CD14-positive monocyte (primary cell): ENCODE results near the gene HM13. TPM values are rescaled to one million over a fixed set of nuclear protein-coding genes. Genes with fewer than 3 reads are reported as not detected.
"Not testable (repeated sequence)": the region's sequence is repeated elsewhere in the genome, so short reads cannot be mapped to it uniquely, and the experiment has no call there.

Experiments used
- DNase-seq, 3 donors: peaks; one replicate each; pipeline ENCODE4 v3.0.0-alpha.2; 2011 to 2022
- H2AFZ ChIP-seq: 2 replicates; pipeline ENCODE4 v1.6.0; 2012; ENCODE audit warnings: mild to moderate bottlenecking, low read depth, low read length, inconsistent platforms; ENCODE audit not compliant: insufficient read depth, poor library complexity, severe bottlenecking
- H3K27ac ChIP-seq, 2 donors: 1 replicate in 1 of 2; 2 replicates in 1 of 2; pipeline ENCODE4 v1.5.1; 2012 to 2013; ENCODE audit warnings: low read length in 2 of 2, control low read depth in 1 of 2, inconsistent platforms in 1 of 2, low read depth in 1 of 2, mild to moderate bottlenecking in 1 of 2
- H3K27me3 ChIP-seq, 2 donors: one replicate each; pipeline versions ENCODE4 v1.6.0 to v1.6.1; 2011 to 2013; ENCODE audit warnings: low read length in 2 of 2; ENCODE audit not compliant: control insufficient read depth in 2 of 2, insufficient read depth in 2 of 2
- H3K36me3 ChIP-seq, 2 donors: replicated peaks in 1 of 2; 1 replicate in 1 of 2; 2 replicates in 1 of 2; pipeline versions ENCODE4 v1.5.1 to v1.6.1; 2012 to 2013; ENCODE audit warnings: low read length in 2 of 2, control low read depth in 1 of 2, inconsistent platforms in 1 of 2, mild to moderate bottlenecking in 1 of 2; ENCODE audit not compliant: insufficient read depth in 2 of 2, control insufficient read depth in 1 of 2
- H3K4me1 ChIP-seq, 2 donors: 1 replicate in 1 of 2; 2 replicates in 1 of 2; pipeline versions ENCODE4 v1.5.1 to v1.6.1; 2012 to 2013; ENCODE audit warnings: low read length in 2 of 2, control low read depth in 1 of 2, inconsistent platforms in 1 of 2, mild to moderate bottlenecking in 1 of 2, moderate library complexity in 1 of 2; ENCODE audit not compliant: insufficient read depth in 2 of 2, control insufficient read depth in 1 of 2
- H3K4me2 ChIP-seq: replicated peaks from 2 replicates; pipeline ENCODE3; 2012; ENCODE audit warnings: low read length, moderate library complexity, mild to moderate bottlenecking; ENCODE audit not compliant: poor library complexity, severe bottlenecking; ENCODE audit errors: extremely low read depth
- H3K4me3 ChIP-seq, 3 experiments: fragments of 200-600 bp in 1 of 3; sonication (generic) in 1 of 3; replicated peaks in 1 of 3; 1 replicate in 2 of 3; 2 replicates in 1 of 3; pipeline ENCODE4 v1.5.1; 2011 to 2013; ENCODE audit warnings: low read length in 3 of 3, mild to moderate bottlenecking in 3 of 3, control low read depth in 2 of 3, low read depth in 2 of 3, inconsistent platforms in 1 of 3, moderate library complexity in 1 of 3
- H3K79me2 ChIP-seq: 2 replicates; pipeline ENCODE4 v1.6.0; 2012; ENCODE audit warnings: mild to moderate bottlenecking, control low read depth, inconsistent platforms, low read length, moderate library complexity; ENCODE audit not compliant: insufficient read depth
- H3K9ac ChIP-seq: 2 replicates; pipeline ENCODE4 v1.6.0; 2017; ENCODE audit warnings: low read length, mild to moderate bottlenecking; ENCODE audit not compliant: insufficient read depth, poor library complexity, severe bottlenecking
- H3K9me3 ChIP-seq, 2 donors: replicated peaks in 1 of 2; 1 replicate in 1 of 2; 2 replicates in 1 of 2; pipeline versions ENCODE4 v1.5.1 to v1.6.1; 2012 to 2013; ENCODE audit warnings: low read length in 2 of 2, control low read depth in 1 of 2; ENCODE audit not compliant: control insufficient read depth in 1 of 2, insufficient read depth in 1 of 2
- H4K20me1 ChIP-seq: 2 replicates; pipeline ENCODE4 v1.6.0; 2012; ENCODE audit warnings: mild to moderate bottlenecking, low read length, control low read depth, moderate library complexity; ENCODE audit not compliant: insufficient read depth
- H3K27ac Mint-ChIP-seq, 7 donors: one replicate each; pipeline ENCODE4 v1.8.0; 2020; ENCODE audit warnings: mild to moderate bottlenecking in 7 of 7, mixed read lengths in 7 of 7, moderate library complexity in 6 of 7, inconsistent platforms in 2 of 7
- H3K27me3 Mint-ChIP-seq, 3 donors: one replicate each; pipeline ENCODE4 v1.8.0; 2021 to 2022; ENCODE audit warnings: low read depth in 3 of 3, mild to moderate bottlenecking in 3 of 3, mixed read lengths in 3 of 3, moderate library complexity in 3 of 3, inconsistent platforms in 1 of 3
- H3K36me3 Mint-ChIP-seq, 2 donors: one replicate each; pipeline ENCODE4 v1.8.0; 2020; ENCODE audit warnings: mixed read lengths in 2 of 2, inconsistent platforms in 1 of 2, mild to moderate bottlenecking in 1 of 2
- H3K4me1 Mint-ChIP-seq: one replicate; pipeline ENCODE4 v1.8.0; 2020; ENCODE audit warnings: mild to moderate bottlenecking, mixed read lengths
- H3K4me3 Mint-ChIP-seq, 2 donors: one replicate each; pipeline ENCODE4 v1.8.0; 2020; ENCODE audit warnings: mild to moderate bottlenecking in 2 of 2, mixed read lengths in 2 of 2, moderate library complexity in 1 of 2
- H3K9me3 Mint-ChIP-seq, 7 donors: one replicate each; pipeline ENCODE4 v1.8.0; 2020 to 2022; ENCODE audit warnings: mixed read lengths in 7 of 7, mild to moderate bottlenecking in 6 of 7, moderate library complexity in 6 of 7, inconsistent platforms in 2 of 7
- WGBS: methylation state at CpG from one replicate; pipeline ENCODE4 v1.1.5; 2013; ENCODE audit warnings: missing lambda C conversion rate; ENCODE audit not compliant: insufficient coverage; 5-methylcytosine and 5-hydroxymethylcytosine counted together
- intact Hi-C, 2 donors: fragments of 100-400 bp; cut with micrococcal nuclease; formaldehyde crosslinking; loops; one replicate each; pipeline versions ENCODE4 v1.15.0 to v1.15.1; 2023
- polyA minus RNA-seq: library from RNA; depleted of rRNA, polyadenylated mRNA; stranded (reverse); fragments of >200 nt; gene quantifications from 2 replicates; pipeline ENCODE4 v1.2.3, GENCODE V29; 2012
- polyA plus RNA-seq, 3 donors: library from polyadenylated mRNA; depleted of rRNA in 1 of 3; unstranded in 2 of 3; stranded (reverse) in 1 of 3; fragments of 300-500 nt in 2 of 3; fragments of >200 nt in 1 of 3; fragmentation: Illumina TruSeq in 2 of 3; gene quantifications; 1 replicate in 2 of 3; 2 replicates in 1 of 3; pipeline ENCODE4 v1.2.3, GENCODE V29; 2012 to 2021
- total RNA-seq, 12 experiments: library from RNA in 1 of 12; stranded (reverse) in 1 of 12; fragments of 120-200 nt in 1 of 12; gene quantifications; one replicate each; pipeline ENCODE4 v1.2.4 and lab custom pipeline; 2013 to 2026; ENCODE audit warnings: mixed read lengths in 6 of 12, inconsistent platforms in 1 of 12
- TF ChIP-seq, protein P1 (sequence below): fragments of 200-600 bp; IDR thresholded peaks from one replicate; pipeline ENCODE4 v1.8.0; 2022; ENCODE audit warnings: antibody characterized with exemption, mild to moderate bottlenecking

Gene HM13, protein sequence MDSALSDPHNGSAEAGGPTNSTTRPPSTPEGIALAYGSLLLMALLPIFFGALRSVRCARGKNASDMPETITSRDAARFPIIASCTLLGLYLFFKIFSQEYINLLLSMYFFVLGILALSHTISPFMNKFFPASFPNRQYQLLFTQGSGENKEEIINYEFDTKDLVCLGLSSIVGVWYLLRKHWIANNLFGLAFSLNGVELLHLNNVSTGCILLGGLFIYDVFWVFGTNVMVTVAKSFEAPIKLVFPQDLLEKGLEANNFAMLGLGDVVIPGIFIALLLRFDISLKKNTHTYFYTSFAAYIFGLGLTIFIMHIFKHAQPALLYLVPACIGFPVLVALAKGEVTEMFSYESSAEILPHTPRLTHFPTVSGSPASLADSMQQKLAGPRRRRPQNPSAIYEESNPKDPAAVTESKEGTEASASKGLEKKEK
- total RNA-seq (2013), result 49.5 TPM
- 100 to 1,000 TPM; 199 to 329 (median 320) TPM for polyA plus RNA-seq
- polyA minus RNA-seq, result 78.4 and 94.2 TPM in 2 replicates
- total RNA-seq (lab: John Stamatoyannopoulos, UW), result 37.7 to 225 (median 117) reads per million in 11 experiments

DNA sequence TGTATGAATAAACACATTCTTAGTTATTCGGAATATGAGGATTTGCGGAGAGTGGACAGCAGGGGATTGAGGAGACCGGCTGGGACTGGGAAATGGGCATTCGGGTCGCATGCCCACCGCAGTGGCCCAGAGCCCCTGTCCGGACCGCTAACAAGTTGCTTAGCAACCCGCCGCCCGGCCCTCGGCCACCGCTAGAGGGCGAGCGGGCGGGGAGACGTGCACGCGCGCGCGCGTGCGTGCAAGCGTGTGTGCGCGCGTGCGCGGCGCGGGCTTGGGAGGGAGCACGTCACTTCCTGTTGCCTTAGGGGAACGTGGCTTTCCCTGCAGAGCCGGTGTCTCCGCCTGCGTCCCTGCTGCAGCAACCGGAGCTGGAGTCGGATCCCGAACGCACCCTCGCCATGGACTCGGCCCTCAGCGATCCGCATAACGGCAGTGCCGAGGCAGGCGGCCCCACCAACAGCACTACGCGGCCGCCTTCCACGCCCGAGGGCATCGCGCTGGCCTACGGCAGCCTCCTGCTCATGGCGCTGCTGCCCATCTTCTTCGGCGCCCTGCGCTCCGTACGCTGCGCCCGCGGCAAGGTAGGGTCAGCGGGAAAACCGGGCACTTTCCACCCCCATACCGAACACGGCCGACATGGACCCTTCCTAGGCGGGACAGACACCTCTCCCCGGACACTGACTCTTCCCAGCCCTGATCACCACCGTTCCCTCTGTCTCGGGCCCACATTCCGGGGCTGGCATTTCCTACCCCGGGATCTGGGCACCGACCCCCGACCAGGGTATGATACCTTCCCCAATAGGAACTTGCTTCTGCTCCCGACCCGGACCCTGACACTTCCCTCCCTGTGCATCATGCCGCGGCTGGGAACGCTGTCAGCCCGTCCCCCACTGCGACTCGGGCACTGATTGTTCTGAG is at the start of gene HM13:
Gene HM13 (plus strand): TSS at position 289 of the 918 bp plus-strand sequence. CDS start 110 bp downstream, at position 399.
- TF ChIP-seq, protein P1, sequence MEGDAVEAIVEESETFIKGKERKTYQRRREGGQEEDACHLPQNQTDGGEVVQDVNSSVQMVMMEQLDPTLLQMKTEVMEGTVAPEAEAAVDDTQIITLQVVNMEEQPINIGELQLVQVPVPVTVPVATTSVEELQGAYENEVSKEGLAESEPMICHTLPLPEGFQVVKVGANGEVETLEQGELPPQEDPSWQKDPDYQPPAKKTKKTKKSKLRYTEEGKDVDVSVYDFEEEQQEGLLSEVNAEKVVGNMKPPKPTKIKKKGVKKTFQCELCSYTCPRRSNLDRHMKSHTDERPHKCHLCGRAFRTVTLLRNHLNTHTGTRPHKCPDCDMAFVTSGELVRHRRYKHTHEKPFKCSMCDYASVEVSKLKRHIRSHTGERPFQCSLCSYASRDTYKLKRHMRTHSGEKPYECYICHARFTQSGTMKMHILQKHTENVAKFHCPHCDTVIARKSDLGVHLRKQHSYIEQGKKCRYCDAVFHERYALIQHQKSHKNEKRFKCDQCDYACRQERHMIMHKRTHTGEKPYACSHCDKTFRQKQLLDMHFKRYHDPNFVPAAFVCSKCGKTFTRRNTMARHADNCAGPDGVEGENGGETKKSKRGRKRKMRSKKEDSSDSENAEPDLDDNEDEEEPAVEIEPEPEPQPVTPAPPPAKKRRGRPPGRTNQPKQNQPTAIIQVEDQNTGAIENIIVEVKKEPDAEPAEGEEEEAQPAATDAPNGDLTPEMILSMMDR, result peak; percentile 99
- DNase-seq, result peak; percentile 91 to 95 (median 94)
- Histone ChIP-seq H3K4me3 (peak within 1 kb of the TSS; percentile 69 to 91 (median 85)), H3K9me3 (no peaks in the 10 kb centered on the region), H3K4me1 (peaks cover 42 to 44% of the 10 kb centered on the region in 2 donors), H3K36me3 (peaks cover 3 to 8% of the 10 kb centered on the region in 2 donors), H3K27ac (peak within 1 kb of the TSS; percentile 66 to 95), H2AFZ (peak within 1 kb of the TSS; percentile 76), H3K79me2 (peaks cover 52% of the 10 kb centered on the region), H4K20me1 (peaks cover 40% of the 10 kb centered on the region), H3K27me3 (no peaks in the 10 kb centered on the region), H3K4me2 (peak within 1 kb of the TSS; percentile 87), H3K9ac (peak within 1 kb of the TSS; percentile 94)
- Mint-ChIP-seq H3K4me3 (peak within 1 kb of the TSS; percentile 59 to 64), H3K27ac (peak within 1 kb of the TSS in 6 of 7 donors; percentile 42 to 90 (median 80)), H3K36me3 (peaks cover 3 to 8% of the 10 kb centered on the region in 2 donors), H3K9me3 (peaks cover 0 to 2% (median 0%) of the 10 kb centered on the region in 7 donors), H3K27me3 (peaks cover 0 to 2% (median 0%) of the 10 kb centered on the region in 3 donors), H3K4me1 (peaks cover 10% of the 10 kb centered on the region)
- intact Hi-C loops, result no loop called here
- 0% methylated on average over 85 of the region's 86 CpGs for whole genome bisulfite sequencing

- H2AFZ ChIP-seq, H3K27ac ChIP-seq, H3K36me3 Mint-ChIP-seq, H3K9ac ChIP-seq, H3K27ac Mint-ChIP-seq, H3K4me2 ChIP-seq, DNase-seq, H3K9me3 Mint-ChIP-seq, H3K79me2 ChIP-seq, H3K36me3 ChIP-seq, H3K9me3 ChIP-seq, H3K4me3 Mint-ChIP-seq, intact Hi-C loops, H4K20me1 ChIP-seq, H3K4me3 ChIP-seq: not testable (repeated sequence)
- H3K27me3 Mint-ChIP-seq, result peaks cover 20 to 23% (median 21%) of the 10 kb centered on the region in 3 donors
- peaks cover 20% of the 10 kb centered on the region for H3K4me1 Mint-ChIP-seq
- H3K4me1 ChIP-seq, result peaks cover 23 to 25% of the 10 kb centered on the region in 2 donors
- WGBS, result no CpG with 5 or more reads among the region's 33 CpGs
- peaks cover 10 to 18% of the 10 kb centered on the region in 2 donors for H3K27me3 ChIP-seq
Observed at GRCh38 chr20:31470946-31471345, 43.3 kb upstream of the HM13 start.
